Right ventricle myocardium inferior (tissue), 1 donor: ENCODE measurements around the gene TMEM239. TPM values are rescaled to one million over a fixed set of nuclear protein-coding genes. Genes with fewer than 3 reads are reported as not detected.
A peak's percentile ranks its signal among the peaks of the same experiment; 100 is the strongest.
"Not testable (repeated sequence)": the region's sequence is repeated elsewhere in the genome, so short reads cannot be mapped to it uniquely, and the experiment has no call there.

ENCODE experiments used
- ATAC-seq: fragments of 200-7000 bp; cut with Tn5 transposase; one replicate; pipeline ENCODE4 v1.9.1; 2020; ENCODE audit warnings: mild to moderate bottlenecking, moderate library complexity
- DNase-seq: peaks from one replicate; pipeline ENCODE4 v3.0.0; 2021; ENCODE audit errors: missing footprints
- intact Hi-C: fragments of 100-400 bp; cut with DNase I; formaldehyde crosslinking; loops from one replicate; pipeline ENCODE4 v1.11.0; 2022
- total RNA-seq: library from RNA; stranded (reverse); fragmentation: NEBNext Ultra II Directional; extraction: Animal tissue kit (Norgen Biotek cat#: 25700); gene quantifications from one replicate; pipeline ENCODE4 v1.2.1, GENCODE V29; 2021
- donor health status: DM: no; HTN: yes; CAD: no; lungs with severe emphysema.

Gene TMEM239
- total RNA-seq, 1 donor from 2014 or later = not detected

GRCh38 chr20:2798095-2798805, 17.9 kb upstream of the TMEM239 start:
- no peak for ATAC-seq
- DNase-seq = no peak
- intact Hi-C loops = no loop called here

DNA sequence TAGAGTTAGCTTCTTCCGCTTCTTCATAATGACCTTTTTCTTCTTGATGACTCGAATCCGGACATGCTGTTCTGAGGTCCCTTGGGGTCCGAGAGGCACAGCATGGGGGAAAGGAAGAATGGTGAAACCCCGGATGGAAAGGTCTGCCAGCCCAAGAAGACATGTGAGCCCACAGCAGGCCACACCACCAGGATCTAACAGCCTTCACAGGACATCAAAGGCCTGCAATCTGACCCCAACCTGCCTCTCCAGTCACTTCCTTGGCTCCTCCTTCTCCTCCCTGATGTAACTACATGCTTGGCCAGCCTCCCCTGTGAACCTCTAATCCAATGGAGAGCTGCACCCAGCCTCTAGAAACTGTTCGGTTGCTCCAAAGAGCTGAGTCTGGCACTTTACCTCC, 17.4 kb upstream of the TMEM239 start:
- intact Hi-C loops = no loop called here
- no peak for DNase-seq
- no peak for ATAC-seq

DNA sequence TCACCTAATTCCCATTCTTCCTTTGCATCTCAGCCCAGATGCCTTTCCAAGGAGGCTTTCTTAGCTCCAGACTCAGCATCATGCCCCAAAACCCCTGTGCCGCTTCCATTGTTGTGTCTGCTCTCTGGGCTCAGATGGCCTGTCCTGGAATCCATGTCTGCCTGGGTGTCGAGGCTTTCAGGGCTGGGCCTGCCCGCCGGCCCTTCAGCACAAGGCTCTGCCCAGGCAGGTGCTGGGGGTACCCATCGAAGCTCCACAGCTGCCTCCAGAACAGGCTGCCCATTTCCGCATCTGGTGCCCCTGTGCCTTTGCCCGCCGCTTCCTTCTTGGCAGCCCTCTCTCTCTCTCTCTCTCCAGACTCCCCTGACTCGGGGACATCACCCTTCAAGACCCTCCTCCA, 16.9 kb upstream of the TMEM239 start:
- ATAC-seq (no peak), DNase-seq (no peak)
- intact Hi-C loops = no loop called here

DNA sequence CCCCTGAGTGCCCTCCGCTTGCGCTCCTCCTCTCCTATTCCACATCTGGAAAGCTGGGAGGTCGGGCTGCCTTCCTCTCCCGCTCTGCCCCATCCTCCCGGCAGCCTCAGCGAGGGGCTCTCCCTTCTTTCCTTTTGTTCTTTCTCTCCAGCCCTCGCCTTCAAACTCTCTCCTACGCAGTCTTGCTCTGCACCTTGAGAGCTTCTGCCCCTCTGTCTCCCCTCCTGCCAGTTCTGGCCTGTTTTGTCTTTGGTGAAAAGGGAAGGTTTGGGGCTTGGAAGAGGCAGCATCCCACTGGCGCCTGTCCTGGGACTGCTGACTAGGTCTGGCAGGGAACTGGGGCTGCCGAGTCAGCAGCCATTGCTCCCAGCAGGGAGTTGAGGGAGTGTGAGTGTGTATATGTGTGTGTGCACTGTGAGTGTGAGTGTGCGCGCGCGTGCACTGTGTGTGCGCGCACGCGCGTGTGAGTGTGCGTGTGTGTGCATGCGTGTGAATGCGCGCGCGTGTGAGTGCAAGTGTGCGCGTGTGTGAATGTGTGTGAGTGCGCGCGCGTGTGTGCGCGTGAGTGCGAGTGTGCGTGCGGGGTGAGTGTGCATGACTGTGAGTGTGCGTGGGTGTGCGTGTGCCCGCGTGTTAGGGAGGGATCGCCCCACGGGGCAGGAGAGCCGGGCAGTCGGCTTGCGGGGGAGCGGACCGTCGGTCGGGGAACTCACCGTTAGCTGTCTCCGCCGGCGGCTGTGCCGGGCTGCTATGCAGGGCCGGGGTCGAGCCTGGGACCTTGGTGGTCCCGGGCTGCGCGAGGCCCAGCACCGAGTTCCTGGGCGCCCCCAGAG, 16.3 kb upstream of the TMEM239 start:
- ATAC-seq (peak; percentile 41), DNase-seq (peak; percentile 75)
- intact Hi-C loops = no loop called here

DNA sequence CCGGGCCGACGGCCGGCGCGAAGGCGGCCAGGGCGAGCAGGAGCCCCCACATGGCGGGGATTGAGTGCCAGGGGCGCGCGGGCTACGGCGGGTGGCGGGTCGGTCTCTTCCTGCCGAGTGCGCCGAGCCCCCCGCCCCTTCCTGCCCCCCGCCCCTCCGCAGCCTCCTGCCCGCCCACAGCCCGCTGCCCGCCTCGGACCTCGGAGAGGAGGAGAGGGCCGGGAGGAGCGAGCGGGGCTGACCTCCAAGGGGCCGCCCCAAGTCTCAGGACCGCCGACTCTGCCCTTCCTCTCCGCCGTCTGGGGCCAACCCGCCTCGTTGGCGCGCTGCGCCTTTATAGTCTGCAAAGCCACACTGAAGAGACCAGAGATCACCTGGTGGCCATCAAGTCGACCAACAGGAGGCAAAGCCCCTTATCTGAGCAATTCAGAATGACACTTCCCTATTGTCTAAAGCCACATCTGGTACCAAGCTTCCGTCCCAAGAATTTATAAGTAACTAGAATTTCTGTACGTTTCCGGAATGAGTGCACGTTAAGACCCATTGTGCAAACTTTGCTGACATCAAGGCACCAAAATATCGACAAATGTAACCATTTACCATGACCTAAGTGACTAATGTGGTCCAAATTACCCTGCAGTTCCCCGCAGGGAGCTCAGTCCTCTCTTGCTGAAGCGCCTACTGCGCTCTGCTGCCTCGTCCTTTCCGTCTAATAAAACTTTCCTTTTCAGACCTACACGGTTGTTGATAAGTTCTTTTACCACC, 15.5 kb upstream of the TMEM239 start, which contains the start of gene CPXM1:
Gene CPXM1 (minus strand): TSS at position 107 of the 765 bp plus-strand sequence. CDS start 55 bp downstream, at position 52.
- ATAC-seq = peak; percentile 23
- intact Hi-C loops = no loop called here
- no peak for DNase-seq

DNA sequence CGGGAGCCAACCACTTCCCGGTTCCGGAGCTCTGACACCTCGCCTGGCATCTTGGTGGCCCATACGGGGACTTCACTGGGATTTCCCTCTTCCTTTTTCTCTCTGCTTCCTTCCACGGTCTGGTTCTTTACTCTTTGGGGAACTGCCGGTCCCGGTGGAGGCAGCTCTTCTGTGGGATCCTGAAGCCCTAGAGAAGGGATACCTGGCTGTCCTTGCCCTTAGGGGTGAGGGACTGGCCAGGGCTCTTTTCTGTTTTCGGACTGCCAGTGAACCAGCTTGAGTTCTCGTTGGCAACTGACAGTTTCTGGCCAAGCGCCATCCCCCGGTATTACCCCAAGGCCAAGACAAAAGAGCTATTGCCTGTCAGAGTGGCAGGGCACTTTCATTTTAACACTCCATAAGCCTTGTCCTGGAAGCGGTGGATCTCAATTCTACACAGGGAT, 14.9 kb upstream of the TMEM239 start:
- intact Hi-C loops = no loop called here
- ATAC-seq (no peak), DNase-seq (no peak)

GRCh38 chr20:2804041-2804828, 11.9 kb upstream of the TMEM239 start:
- DNase-seq (peak; percentile 31), ATAC-seq (no peak)
- intact Hi-C loops = no loop called here

GRCh38 chr20:2804852-2805688, 11.1 kb upstream of the TMEM239 start:
- DNase-seq (peak; percentile 58), ATAC-seq (no peak)
- intact Hi-C loops = no loop called here

DNA sequence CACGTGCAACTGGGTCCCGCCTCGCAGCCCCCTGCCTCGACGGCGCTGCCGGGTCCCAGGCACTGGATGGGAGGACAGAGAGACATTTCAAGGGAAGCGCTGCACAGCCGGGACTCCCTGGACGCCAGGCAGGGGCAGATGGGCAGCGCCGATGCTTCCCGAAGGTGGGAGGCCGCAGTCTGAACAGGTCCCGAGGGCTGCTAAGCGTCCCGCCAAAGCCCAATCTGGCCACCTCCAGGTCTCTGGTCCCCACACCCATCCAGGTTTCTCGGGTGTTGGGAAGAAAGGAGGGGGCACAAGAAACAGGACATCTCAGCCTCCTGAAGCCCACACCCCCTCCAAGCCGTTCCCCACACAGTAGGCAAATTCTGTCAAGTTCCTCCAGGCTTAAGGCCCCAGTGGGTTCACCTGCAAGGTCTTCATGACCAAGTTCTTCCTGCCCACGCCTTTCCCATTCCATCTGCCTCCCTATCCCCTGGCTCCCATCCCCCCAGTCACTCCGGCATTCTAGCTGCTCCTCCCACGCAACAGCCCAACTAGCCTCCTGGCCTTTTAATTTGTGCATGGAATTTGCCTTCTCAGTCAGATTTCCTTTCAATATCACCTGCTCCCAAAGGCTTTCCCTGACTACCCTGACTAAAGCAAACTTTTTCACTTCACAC, 10.3 kb upstream of the TMEM239 start:
- ATAC-seq = no peak

GRCh38 chr20:2806351-2806701, 9.8 kb upstream of the TMEM239 start:
- DNase-seq (no peak), ATAC-seq (no peak)
- intact Hi-C loops = no loop called here

More for the DNA sequence above, 10.3 kb upstream of the TMEM239 start:
- DNase-seq = peak; percentile 37
- intact Hi-C loops = no loop called here

- DNase-seq (peak; percentile 31), ATAC-seq (no peak)
- intact Hi-C loops = no loop called here
Observed at GRCh38 chr20:2807019-2807418, 9.1 kb upstream of the TMEM239 start.

GRCh38 chr20:2807929-2808328, 8.2 kb upstream of the TMEM239 start:
- intact Hi-C loops = not testable (repeated sequence)

GRCh38 chr20:2809690-2810089, 6.5 kb upstream of the TMEM239 start:
- intact Hi-C loops = no loop called here
- DNase-seq (no peak), ATAC-seq (no peak)

More at GRCh38 chr20:2807929-2808328, 8.2 kb upstream of the TMEM239 start:
- ATAC-seq = not testable (repeated sequence)
- peak; percentile 21 for DNase-seq

DNA sequence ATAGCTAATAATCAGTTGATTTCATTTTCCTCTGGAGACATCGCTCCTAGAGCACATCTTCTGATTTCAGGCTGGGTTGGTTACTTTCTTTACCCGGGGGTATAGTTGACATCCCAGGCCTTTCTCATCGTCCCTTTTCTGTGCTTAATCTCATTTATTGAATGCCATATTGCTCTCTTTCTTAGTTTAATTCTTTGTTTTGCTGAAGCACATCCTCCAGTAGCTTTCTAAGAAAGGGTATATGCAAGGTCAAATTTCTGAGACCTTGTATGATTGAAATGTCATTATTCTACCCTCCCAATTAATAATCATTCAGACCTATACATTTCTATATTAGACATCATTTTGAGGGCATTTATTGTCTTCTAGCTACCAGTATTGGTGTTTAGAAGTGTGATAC, 4.0 kb upstream of the TMEM239 start:
- intact Hi-C loops = no loop called here
- DNase-seq = no peak

DNA sequence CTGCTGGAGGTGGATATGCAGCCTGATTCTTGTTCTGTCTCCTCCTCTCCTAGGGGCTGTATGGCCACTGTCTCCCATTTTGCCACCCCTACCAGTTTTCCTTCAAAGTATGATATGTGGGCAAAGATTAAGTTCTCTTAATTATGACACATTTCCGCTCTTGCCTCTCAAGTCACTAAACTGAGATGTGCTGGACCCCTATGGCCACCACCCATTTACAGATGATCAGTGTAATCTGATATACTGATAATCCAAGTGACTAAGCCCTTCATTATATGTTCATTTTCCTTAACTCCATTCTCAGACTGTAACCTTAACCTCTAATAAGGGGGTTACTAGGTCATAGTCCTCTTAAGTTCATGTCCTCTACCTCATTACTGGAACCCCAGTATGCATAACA, 2.1 kb upstream of the TMEM239 start:
- ATAC-seq (no peak), DNase-seq (no peak)
- intact Hi-C loops = no loop called here

More for the DNA sequence above, 4.0 kb upstream of the TMEM239 start:
- no peak for ATAC-seq

- peak; percentile 52 for DNase-seq
- ATAC-seq = peak; percentile 37
- intact Hi-C loops = no loop called here
Observed at GRCh38 chr20:2814587-2815051, 1.5 kb upstream of the TMEM239 start, which contains the start of gene C20orf141. Gene C20orf141, plus strand, starts transcription at chr20:2814987. Its CDS starts 198 bp downstream, at chr20:2815185.
